Peyer's patch (tissue), 4 donors: ENCODE measurements around the gene DCHS1. TPM values are rescaled to one million over a fixed set of nuclear protein-coding genes. Genes with fewer than 3 reads are reported as not detected.

Experiments used
- DNase-seq, 3 donors: peaks; one replicate each; pipeline ENCODE4 v3.0.0-alpha.2; 2017 to 2019
- H3K27ac ChIP-seq, 4 donors: fragments of 200-600 bp; sonication (generic); one replicate each; pipeline ENCODE4 v1.5.1; 2016 to 2019
- H3K27me3 ChIP-seq, 2 donors: fragments of 200-600 bp; sonication (generic); one replicate each; pipeline ENCODE4 v1.5.1; 2019
- H3K36me3 ChIP-seq, 3 donors: fragments of 200-600 bp; sonication (generic); one replicate each; pipeline ENCODE4 v1.5.1; 2016 to 2019
- H3K4me1 ChIP-seq, 4 donors: fragments of 200-600 bp; sonication (generic); one replicate each; pipeline ENCODE4 v1.5.1; 2016 to 2019
- H3K4me3 ChIP-seq, 4 donors: fragments of 200-600 bp; sonication (generic); 1 replicate in 3 of 4; 2 replicates in 1 of 4; pipeline ENCODE4 v1.5.1; 2016 to 2019; ENCODE audit warnings: mild to moderate bottlenecking in 1 of 4
- H3K9me3 ChIP-seq, 4 donors: fragments of 200-600 bp; sonication (generic); one replicate each; pipeline ENCODE4 v1.5.1; 2016 to 2019; ENCODE audit warnings: mild to moderate bottlenecking in 1 of 4
- CTCF ChIP-seq, 6 experiments: fragments of 450-650 bp in 4 of 6; fragments of 200-600 bp in 2 of 6; sonication (generic) in 1 of 6; IDR thresholded peaks; one replicate each; pipeline ENCODE4 v1.5.1; 2017 to 2019; ENCODE audit warnings: antibody characterized with exemption in 6 of 6, mild to moderate bottlenecking in 3 of 6, moderate library complexity in 1 of 6
- POLR2A ChIP-seq, 2 donors: fragments of 450-650 bp; IDR thresholded peaks; one replicate each; pipeline ENCODE4 v1.5.1; 2017; ENCODE audit warnings: antibody characterized with exemption in 2 of 2, mild to moderate bottlenecking in 2 of 2, moderate library complexity in 2 of 2
- total RNA-seq, 4 donors: library from RNA; depleted of rRNA; stranded (reverse); fragments of >200 nt; gene quantifications; one replicate each; pipeline ENCODE4 v1.1.0, GENCODE V29; 2016

The DCHS1 gene
- total RNA-seq, 4 donors from 2014 or later, result 2.8 to 12.4 (median 9.7) TPM

DNA sequence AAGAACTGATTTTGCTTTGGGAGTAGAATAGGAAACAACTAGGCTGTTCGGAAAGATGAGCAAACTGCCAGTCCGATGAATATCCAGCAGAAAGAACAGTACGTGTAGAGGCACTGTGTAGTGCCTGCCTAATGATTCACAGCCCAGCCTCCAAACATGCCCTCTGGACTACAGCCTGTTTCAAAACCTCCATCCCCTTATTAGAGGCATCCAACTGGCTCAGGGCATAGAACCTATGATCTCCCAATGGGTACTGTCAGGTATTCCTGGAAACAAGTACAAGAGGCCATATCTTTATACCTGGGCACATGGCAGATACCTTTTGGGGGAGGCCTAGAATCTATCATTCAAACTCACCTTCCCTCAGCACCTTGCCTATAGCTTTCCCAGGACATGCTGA lies 57.1 kb downstream of the DCHS1 start:
- DNase-seq, result no peak
- Histone ChIP-seq H3K36me3 (peaks cover 0 to 74% (median 0%) of the 10 kb centered on the region in 3 donors), H3K9me3 (no peaks in the 10 kb centered on the region), H3K27ac (no peak overlapping the region), H3K4me1 (peaks cover 0 to 20% (median 4%) of the 10 kb centered on the region in 4 donors), H3K27me3 (no peaks in the 10 kb centered on the region), H3K4me3 (no peak overlapping the region)
- TF ChIP-seq POLR2A (IDR thresholded peaks at IDR 0.05), result no peak
- TF ChIP-seq CTCF (IDR thresholded peaks at IDR 0.05), result no peak

- H3K27me3 ChIP-seq, result no peaks in the 10 kb centered on the region
- peaks cover 0 to 88% (median 0%) of the 10 kb centered on the region in 3 donors for H3K36me3 ChIP-seq
- H3K27ac ChIP-seq, result peak overlapping the region in 1 of 4 donors; percentile 29
- H3K4me3 ChIP-seq, result no peak overlapping the region
- H3K9me3 ChIP-seq, result no peaks in the 10 kb centered on the region
- peaks cover 0 to 8% (median 0%) of the 10 kb centered on the region in 4 donors for H3K4me1 ChIP-seq
- no peak for TF ChIP-seq POLR2A (IDR thresholded peaks at IDR 0.05)
- no peak for TF ChIP-seq CTCF (IDR thresholded peaks at IDR 0.05)
- DNase-seq, result no peak
These were observed 59.3 kb downstream of the DCHS1 start for GRCh38 chr11:6596239-6596877.

- H3K4me3 ChIP-seq, result no peak overlapping the region
- H3K9me3 ChIP-seq, result no peaks in the 10 kb centered on the region
- no peak overlapping the region for H3K27ac ChIP-seq
- H3K4me1 ChIP-seq, result no peaks in the 10 kb centered on the region
- no peak for TF ChIP-seq POLR2A (IDR thresholded peaks at IDR 0.05)
- no peak for TF ChIP-seq CTCF (IDR thresholded peaks at IDR 0.05)
- H3K27me3 ChIP-seq, result no peaks in the 10 kb centered on the region
- peaks cover 0 to 74% (median 0%) of the 10 kb centered on the region in 3 donors for H3K36me3 ChIP-seq
- no peak for DNase-seq
These were observed 61.4 kb downstream of the DCHS1 start for GRCh38 chr11:6594142-6594768.

DNA sequence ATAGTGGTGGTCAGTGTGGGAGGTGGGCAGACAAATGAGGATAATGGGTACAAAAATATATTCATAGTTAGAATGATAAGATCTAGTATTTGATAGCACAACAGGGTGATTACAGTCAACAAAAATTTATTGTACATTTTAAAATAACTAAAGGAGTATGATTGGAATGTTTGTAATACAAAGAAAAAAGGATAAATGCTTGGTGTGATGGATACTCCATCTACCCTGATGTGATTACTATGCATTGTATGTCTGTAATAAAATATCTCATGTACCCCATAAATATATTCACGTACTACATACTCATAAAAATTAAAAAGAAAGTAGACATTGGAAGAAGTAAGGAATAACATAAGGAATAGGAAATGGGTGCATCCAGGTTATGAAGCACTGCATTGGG lies 67.6 kb downstream of the DCHS1 start:
- Histone ChIP-seq H3K36me3 (peaks cover 0 to 22% (median 0%) of the 10 kb centered on the region in 3 donors), H3K27ac (no peak overlapping the region), H3K4me1 (no peaks in the 10 kb centered on the region), H3K9me3 (peaks cover 0 to 6% (median 0%) of the 10 kb centered on the region in 4 donors), H3K4me3 (no peak overlapping the region), H3K27me3 (no peaks in the 10 kb centered on the region)
- DNase-seq, result no peak
- TF ChIP-seq CTCF (IDR thresholded peaks at IDR 0.05), result no peak
- TF ChIP-seq POLR2A (IDR thresholded peaks at IDR 0.05), result no peak

DNA sequence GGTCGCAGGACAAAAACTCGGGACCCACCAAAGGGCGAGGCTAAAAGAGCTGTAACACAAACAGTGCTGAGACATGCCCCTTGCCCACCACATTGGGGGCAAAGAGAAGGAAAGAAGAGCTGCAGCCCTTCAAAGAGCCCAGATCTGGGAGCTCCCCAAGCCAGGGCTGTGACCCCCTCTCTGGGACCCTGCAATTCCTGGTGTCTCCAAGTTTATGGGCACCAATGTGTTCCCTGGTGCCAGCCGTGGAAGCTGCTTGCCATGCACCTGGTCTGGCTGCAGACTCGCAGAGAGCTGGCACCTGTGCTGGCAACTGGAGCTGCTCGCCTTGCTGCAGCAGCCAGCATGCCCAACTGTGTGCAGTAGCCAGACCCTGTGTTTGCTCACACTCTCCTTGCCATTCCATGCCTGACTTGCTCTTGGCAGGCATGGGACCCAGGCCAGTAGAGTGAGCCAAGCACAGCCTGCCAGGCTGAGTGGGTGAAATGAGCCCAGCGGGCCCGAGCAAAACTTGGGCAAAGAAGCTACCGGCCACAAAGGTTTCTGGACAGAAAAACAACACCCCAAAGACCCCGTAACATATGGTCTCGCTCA lies 68.2 kb downstream of the DCHS1 start:
- no peak overlapping the region for H3K4me3 ChIP-seq
- peaks cover 0 to 6% (median 0%) of the 10 kb centered on the region in 4 donors for H3K9me3 ChIP-seq
- H3K36me3 ChIP-seq, result peaks cover 0 to 18% (median 0%) of the 10 kb centered on the region in 3 donors
- H3K27ac ChIP-seq, result no peak overlapping the region
- H3K27me3 ChIP-seq, result no peaks in the 10 kb centered on the region
- DNase-seq, result no peak
- no peak for TF ChIP-seq CTCF (IDR thresholded peaks at IDR 0.05)
- TF ChIP-seq POLR2A (IDR thresholded peaks at IDR 0.05), result no peak
- no peaks in the 10 kb centered on the region for H3K4me1 ChIP-seq
